ENCODE data around the gene AOAH. TPM values are rescaled to one million over a fixed set of nuclear protein-coding genes. Genes with fewer than 3 reads are reported as not detected.
"Not testable (repeated sequence)": the region's sequence is repeated elsewhere in the genome, so short reads cannot be mapped to it uniquely, and the experiment has no call there.

AOAH gene
- total RNA-seq, 1 donor from 2014 or later = 14.0 TPM

- intact Hi-C loops (cut with micrococcal nuclease) = no loop called here
- H3K4me1 Mint-ChIP-seq (ENCODE audit: low read depth) = peaks cover 14% of the 10 kb centered on the region
- H3K9me3 Mint-ChIP-seq = no peaks in the 10 kb centered on the region
- H3K27me3 Mint-ChIP-seq (ENCODE audit: insufficient read depth) = peaks cover 6% of the 10 kb centered on the region
- no peak overlapping the region for H3K27ac Mint-ChIP-seq
- DNase-seq (ENCODE audit: low spot score) = no peak
- H3K36me3 Mint-ChIP-seq (ENCODE audit: low read depth) = peaks cover 2% of the 10 kb centered on the region
- no peak overlapping the region for H3K4me3 Mint-ChIP-seq
Observed at GRCh38 chr7:36522453-36523007, 201.8 kb downstream of the AOAH start.

- DNase-seq (ENCODE audit: low spot score) = no peak
- Mint-ChIP-seq H3K9me3 (no peaks in the 10 kb centered on the region), H3K27ac (no peak overlapping the region), H3K4me1 (ENCODE audit: low read depth) (peaks cover 12% of the 10 kb centered on the region), H3K27me3 (ENCODE audit: insufficient read depth) (peaks cover 6% of the 10 kb centered on the region), H3K4me3 (no peak overlapping the region), H3K36me3 (ENCODE audit: low read depth) (no peaks in the 10 kb centered on the region)
- intact Hi-C loops (cut with micrococcal nuclease) = no loop called here
Observed at GRCh38 chr7:36521911-36522310, 202.4 kb downstream of the AOAH start.

GRCh38 chr7:36521133-36521532 lies 203.2 kb downstream of the AOAH start:
- H3K4me1 Mint-ChIP-seq (ENCODE audit: low read depth) = peaks cover 12% of the 10 kb centered on the region
- intact Hi-C loops (cut with micrococcal nuclease) = no loop called here
- peaks cover 6% of the 10 kb centered on the region for H3K27me3 Mint-ChIP-seq (ENCODE audit: insufficient read depth)
- no peaks in the 10 kb centered on the region for H3K36me3 Mint-ChIP-seq (ENCODE audit: low read depth)
- H3K9me3 Mint-ChIP-seq = no peaks in the 10 kb centered on the region
- H3K4me3 Mint-ChIP-seq = no peak overlapping the region
- DNase-seq (ENCODE audit: low spot score) = no peak
- no peak overlapping the region for H3K27ac Mint-ChIP-seq

GRCh38 chr7:36515847-36516246 lies 208.4 kb downstream of the AOAH start:
- Mint-ChIP-seq H3K4me3 (no peak overlapping the region), H3K9me3 (no peaks in the 10 kb centered on the region), H3K36me3 (ENCODE audit: low read depth) (no peaks in the 10 kb centered on the region), H3K4me1 (ENCODE audit: low read depth) (peaks cover 16% of the 10 kb centered on the region), H3K27ac (peak overlapping the region; percentile 13), H3K27me3 (ENCODE audit: insufficient read depth) (peaks cover 6% of the 10 kb centered on the region)
- intact Hi-C loops (cut with micrococcal nuclease) = no loop called here
- DNase-seq (ENCODE audit: low spot score) = no peak

- Mint-ChIP-seq H3K4me3 (no peak overlapping the region), H3K36me3 (ENCODE audit: low read depth) (no peaks in the 10 kb centered on the region), H3K27ac (no peak overlapping the region), H3K9me3 (no peaks in the 10 kb centered on the region), H3K27me3 (ENCODE audit: insufficient read depth) (peaks cover 5% of the 10 kb centered on the region), H3K4me1 (ENCODE audit: low read depth) (peaks cover 16% of the 10 kb centered on the region)
- intact Hi-C loops (cut with micrococcal nuclease) = no loop called here
- DNase-seq (ENCODE audit: low spot score) = no peak
Observed at GRCh38 chr7:36514289-36515243, 209.7 kb downstream of the AOAH start.

- no peaks in the 10 kb centered on the region for H3K9me3 Mint-ChIP-seq
Observed at GRCh38 chr7:36513393-36513792, 210.9 kb downstream of the AOAH start.

GRCh38 chr7:36512616-36513015 lies 211.7 kb downstream of the AOAH start:
- no peak overlapping the region for H3K27ac Mint-ChIP-seq
- no peak for DNase-seq (ENCODE audit: low spot score)
- H3K4me3 Mint-ChIP-seq = no peak overlapping the region
- peaks cover 16% of the 10 kb centered on the region for H3K4me1 Mint-ChIP-seq (ENCODE audit: low read depth)
- intact Hi-C loops (cut with micrococcal nuclease) = no loop called here
- H3K27me3 Mint-ChIP-seq (ENCODE audit: insufficient read depth) = no peaks in the 10 kb centered on the region
- H3K36me3 Mint-ChIP-seq (ENCODE audit: low read depth) = no peaks in the 10 kb centered on the region
- H3K9me3 Mint-ChIP-seq = no peaks in the 10 kb centered on the region

More at GRCh38 chr7:36513393-36513792, 210.9 kb downstream of the AOAH start:
- H3K4me3 Mint-ChIP-seq = no peak overlapping the region
- peaks cover 16% of the 10 kb centered on the region for H3K4me1 Mint-ChIP-seq (ENCODE audit: low read depth)
- no peak for DNase-seq (ENCODE audit: low spot score)
- peaks cover 5% of the 10 kb centered on the region for H3K27me3 Mint-ChIP-seq (ENCODE audit: insufficient read depth)
- intact Hi-C loops (cut with micrococcal nuclease) = no loop called here
- no peaks in the 10 kb centered on the region for H3K36me3 Mint-ChIP-seq (ENCODE audit: low read depth)
- H3K27ac Mint-ChIP-seq = peak overlapping the region; percentile 56

GRCh38 chr7:36509962-36510361 lies 214.3 kb downstream of the AOAH start:
- DNase-seq (ENCODE audit: low spot score) = no peak
- intact Hi-C loops (cut with micrococcal nuclease) = no loop called here
- no peaks in the 10 kb centered on the region for H3K4me1 Mint-ChIP-seq (ENCODE audit: low read depth)
- no peak overlapping the region for H3K4me3 Mint-ChIP-seq
- H3K9me3 Mint-ChIP-seq = peaks cover 4% of the 10 kb centered on the region
- H3K27me3 Mint-ChIP-seq (ENCODE audit: insufficient read depth) = no peaks in the 10 kb centered on the region
- no peaks in the 10 kb centered on the region for H3K36me3 Mint-ChIP-seq (ENCODE audit: low read depth)
- no peak overlapping the region for H3K27ac Mint-ChIP-seq

- Mint-ChIP-seq H3K4me3 (no peak overlapping the region), H3K4me1 (ENCODE audit: low read depth) (no peaks in the 10 kb centered on the region), H3K36me3 (ENCODE audit: low read depth) (no peaks in the 10 kb centered on the region), H3K9me3 (peaks cover 4% of the 10 kb centered on the region), H3K27me3 (ENCODE audit: insufficient read depth) (peaks cover 3% of the 10 kb centered on the region), H3K27ac (no peak overlapping the region)
- intact Hi-C loops (cut with micrococcal nuclease) = no loop called here
- DNase-seq (ENCODE audit: low spot score) = no peak
Observed at GRCh38 chr7:36507475-36508440, 216.5 kb downstream of the AOAH start.

- no peaks in the 10 kb centered on the region for H3K4me1 Mint-ChIP-seq (ENCODE audit: low read depth)
- DNase-seq (ENCODE audit: low spot score) = no peak
- H3K4me3 Mint-ChIP-seq = no peak overlapping the region
- intact Hi-C loops (cut with micrococcal nuclease) = no loop called here
- peaks cover 4% of the 10 kb centered on the region for H3K9me3 Mint-ChIP-seq
- H3K27ac Mint-ChIP-seq = no peak overlapping the region
- H3K27me3 Mint-ChIP-seq (ENCODE audit: insufficient read depth) = peaks cover 7% of the 10 kb centered on the region
- no peaks in the 10 kb centered on the region for H3K36me3 Mint-ChIP-seq (ENCODE audit: low read depth)
Observed at GRCh38 chr7:36506820-36507219, 217.5 kb downstream of the AOAH start.

- Mint-ChIP-seq H3K27ac (no peak overlapping the region), H3K4me1 (ENCODE audit: low read depth) (no peaks in the 10 kb centered on the region), H3K36me3 (ENCODE audit: low read depth) (no peaks in the 10 kb centered on the region), H3K4me3 (no peak overlapping the region), H3K27me3 (ENCODE audit: insufficient read depth) (peaks cover 7% of the 10 kb centered on the region), H3K9me3 (peaks cover 4% of the 10 kb centered on the region)
- no peak for DNase-seq (ENCODE audit: low spot score)
- intact Hi-C loops (cut with micrococcal nuclease) = no loop called here
Observed at GRCh38 chr7:36506130-36506798, 218.0 kb downstream of the AOAH start.

- H3K9me3 Mint-ChIP-seq; DNase-seq (ENCODE audit: low spot score); H3K27ac Mint-ChIP-seq; H3K4me1 Mint-ChIP-seq (ENCODE audit: low read depth); H3K36me3 Mint-ChIP-seq (ENCODE audit: low read depth); H3K27me3 Mint-ChIP-seq (ENCODE audit: insufficient read depth); H3K4me3 Mint-ChIP-seq; intact Hi-C loops (cut with micrococcal nuclease): not testable (repeated sequence)
Observed at GRCh38 chr7:36504617-36505016, 219.7 kb downstream of the AOAH start.
